Activated CD4-positive, alpha-beta T cell treated with anti-CD3 and anti-CD28 coated beads, Interleukin-10, Interleukin-2, amounts not matched to agents 100 ng/mL and 50 ng/mL, durations not matched to agents 16 hours and 8 hours (primary cell): ENCODE measurements around the gene ANKRD44.

ENCODE experiments used
- DNase-seq: peaks from one replicate; pipeline ENCODE4 v3.0.0-alpha.2; 2020

The ANKRD44 gene

GRCh38 chr2:197236159-197236558 is 74.4 kb downstream of the ANKRD44 start:
- no peak for DNase-seq

- no peak for DNase-seq
Observed at GRCh38 chr2:197235711-197236110, 74.9 kb downstream of the ANKRD44 start.

GRCh38 chr2:197234671-197235191 is 75.8 kb downstream of the ANKRD44 start:
- DNase-seq, result no peak

- DNase-seq, result no peak
Observed at GRCh38 chr2:197233473-197233872, 77.1 kb downstream of the ANKRD44 start.

GRCh38 chr2:197232010-197232409 is 78.6 kb downstream of the ANKRD44 start:
- no peak for DNase-seq

GRCh38 chr2:197229509-197230443 is 80.8 kb downstream of the ANKRD44 start:
- no peak for DNase-seq

- DNase-seq, result no peak
Observed at GRCh38 chr2:197223451-197223850, 87.1 kb downstream of the ANKRD44 start.

- no peak for DNase-seq
Observed at GRCh38 chr2:197219636-197220035, 90.9 kb downstream of the ANKRD44 start.

GRCh38 chr2:197217541-197217940 is 93.0 kb downstream of the ANKRD44 start:
- DNase-seq, result no peak

- DNase-seq, result peak; percentile 58
Observed at GRCh38 chr2:197216361-197216979, 94.1 kb downstream of the ANKRD44 start.

GRCh38 chr2:197215748-197216360 is 94.7 kb downstream of the ANKRD44 start:
- DNase-seq, result peak; percentile 65

GRCh38 chr2:197212344-197213262 is 98.0 kb downstream of the ANKRD44 start:
- peak; percentile 60 for DNase-seq

- peak; percentile 62 for DNase-seq
Observed at GRCh38 chr2:197211881-197212342, 98.7 kb downstream of the ANKRD44 start.

- DNase-seq, result no peak
Observed at GRCh38 chr2:197210430-197210829, 100.2 kb downstream of the ANKRD44 start.

GRCh38 chr2:197209742-197210408 is 100.7 kb downstream of the ANKRD44 start:
- peak; percentile 81 for DNase-seq

GRCh38 chr2:197209246-197209645 is 101.3 kb downstream of the ANKRD44 start:
- DNase-seq, result peak; percentile 37

- DNase-seq, result peak; percentile 39
Observed at GRCh38 chr2:197208841-197209240, 101.7 kb downstream of the ANKRD44 start.

GRCh38 chr2:197208024-197208423 is 102.6 kb downstream of the ANKRD44 start:
- DNase-seq, result no peak

- no peak for DNase-seq
Observed at GRCh38 chr2:197207598-197207997, 103.0 kb downstream of the ANKRD44 start.

GRCh38 chr2:197207106-197207505 is 103.5 kb downstream of the ANKRD44 start:
- DNase-seq, result no peak

- DNase-seq, result peak; percentile 76
Observed at GRCh38 chr2:197205585-197206215, 104.9 kb downstream of the ANKRD44 start.
